GM12892 (cell line): ENCODE measurements around the gene MTUS2.

Source experiments
- POLR2A ChIP-seq: IDR thresholded peaks from 2 replicates; pipeline ENCODE4 v1.6.1; 2011; ENCODE audit warnings: low read depth, low read length, control low read depth
- TAF1 ChIP-seq: IDR thresholded peaks from 2 replicates; pipeline ENCODE4 v1.6.1; 2011; ENCODE audit warnings: low read depth, mild to moderate bottlenecking, control low read depth, low read length, borderline replicate concordance

- no peak for TF ChIP-seq POLR2A
- no peak for TF ChIP-seq TAF1
These were observed 707.8 kb downstream of the MTUS2 start for GRCh38 chr13:29527916-29528315.
